ENCODE measurements around the gene HMG20B.

DNA sequence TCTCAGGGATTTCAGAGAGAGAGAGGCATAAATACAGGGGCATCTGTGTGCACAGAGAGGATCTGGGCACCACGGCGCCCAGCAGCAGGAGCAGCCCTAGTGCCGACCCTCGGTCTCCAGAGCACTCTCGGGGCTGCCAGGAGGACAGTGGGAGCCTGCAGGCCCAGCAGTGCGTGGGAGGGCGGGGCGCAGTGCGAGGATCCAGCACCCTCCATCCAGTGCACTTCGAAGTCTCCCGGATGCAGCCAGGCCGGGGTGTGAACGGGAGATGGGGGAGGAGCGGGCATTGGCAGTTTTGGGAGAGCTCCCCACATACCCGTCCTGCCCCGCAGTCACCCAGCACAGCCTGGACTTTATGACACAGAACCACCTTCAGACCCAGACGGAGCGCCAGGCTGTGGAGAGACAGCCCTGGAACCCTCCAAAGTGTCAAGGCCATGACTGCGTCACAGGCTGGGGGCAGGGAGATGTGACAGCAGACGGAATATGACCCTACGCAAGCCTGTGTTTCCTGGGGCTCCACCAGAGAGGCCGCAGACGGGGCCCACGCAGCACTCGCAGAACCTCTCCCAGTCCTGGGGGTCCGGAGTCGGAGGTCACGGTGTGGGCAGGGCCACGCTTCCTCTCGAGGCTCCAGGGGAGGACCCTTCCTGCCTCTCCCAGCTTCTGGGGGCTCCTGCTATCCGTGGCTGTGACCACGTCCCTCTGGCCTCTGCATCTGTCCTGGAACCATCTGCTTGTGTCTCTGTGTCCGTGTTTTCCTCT, 48.5 kb upstream of the HMG20B start:
- TF ChIP-seq EZH2 (optimal IDR thresholded peaks at IDR 0.05; ENCODE audit: low read depth, low read length) (no peak), CTCF (IDR thresholded peaks at IDR 0.05; ENCODE audit: low read length) (no peak)
